Endodermal cell (in vitro differentiated cells): Measurements from ENCODE around the gene IQCH. TPM values are rescaled to one million over a fixed set of nuclear protein-coding genes. Genes with fewer than 3 reads are reported as not detected.

ENCODE experiments used
- DNase-seq: peaks from one replicate; pipeline ENCODE4 v3.0.0-alpha.2; 2017
- H3K27ac ChIP-seq: 2 replicates; pipeline ENCODE4 v1.5.1; 2013; ENCODE audit warnings: mild to moderate bottlenecking, low read depth, low read length, moderate library complexity
- H3K27me3 ChIP-seq: 2 replicates; pipeline ENCODE4 v1.6.1; 2013; ENCODE audit warnings: mild to moderate bottlenecking, low read length, moderate library complexity; ENCODE audit not compliant: insufficient read depth, control insufficient read depth, poor library complexity, severe bottlenecking
- H3K36me3 ChIP-seq: 2 replicates; pipeline ENCODE4 v1.7.0; 2013; ENCODE audit warnings: mild to moderate bottlenecking, low read length, moderate library complexity; ENCODE audit not compliant: control insufficient read depth, insufficient read depth
- H3K4me1 ChIP-seq: one replicate; pipeline ENCODE4 v1.7.0; 2013; ENCODE audit warnings: low read length; ENCODE audit not compliant: control insufficient read depth, insufficient read depth
- H3K4me3 ChIP-seq: 2 replicates; pipeline ENCODE4 v1.5.1; 2013; ENCODE audit warnings: mild to moderate bottlenecking, low read length, moderate library complexity
- H3K9ac ChIP-seq: 2 replicates; pipeline ENCODE4 v1.6.1; 2013; ENCODE audit warnings: mild to moderate bottlenecking, low read length, moderate library complexity; ENCODE audit not compliant: poor library complexity, severe bottlenecking; ENCODE audit errors: extremely low read depth
- H3K9me3 ChIP-seq: 2 replicates; pipeline ENCODE4 v1.6.1; 2013; ENCODE audit warnings: mild to moderate bottlenecking, low read length, moderate library complexity; ENCODE audit not compliant: control insufficient read depth
- H3K27ac Mint-ChIP-seq: 2 replicates; pipeline ENCODE4 v1.8.0; 2020; ENCODE audit warnings: mixed read lengths
- H3K27me3 Mint-ChIP-seq: 2 replicates; pipeline ENCODE4 v1.8.0; 2021; ENCODE audit warnings: mild to moderate bottlenecking, mixed read lengths; ENCODE audit not compliant: insufficient read depth
- H3K36me3 Mint-ChIP-seq: 2 replicates; pipeline ENCODE4 v1.8.0; 2020; ENCODE audit warnings: low read depth, mixed read lengths
- H3K4me1 Mint-ChIP-seq: 2 replicates; pipeline ENCODE4 v1.8.0; 2020; ENCODE audit warnings: mixed read lengths
- H3K4me3 Mint-ChIP-seq: 2 replicates; pipeline ENCODE4 v1.8.0; 2020; ENCODE audit warnings: mild to moderate bottlenecking, moderate library complexity, mixed read lengths
- H3K9me3 Mint-ChIP-seq: 2 replicates; pipeline ENCODE4 v1.8.0; 2020; ENCODE audit warnings: mild to moderate bottlenecking, mixed read lengths
- WGBS, 2 experiments: methylation state at CpG; one replicate each; pipeline versions ENCODE4 v1.1.5 to v1.1.7; 2013; ENCODE audit warnings: missing lambda C conversion rate in 2 of 2, mixed read lengths in 1 of 2; ENCODE audit not compliant: insufficient coverage in 1 of 2, insufficient read length in 1 of 2; 5-methylcytosine and 5-hydroxymethylcytosine counted together
- total RNA-seq, 2 donors: library from RNA; stranded (reverse); fragmentation: NEBNext Ultra II Directional in 1 of 2; extraction: Animal tissue kit (Norgen Biotek cat#: 25700) in 1 of 2; gene quantifications; 2 replicates in 1 of 2; 3 replicates in 1 of 2; pipeline ENCODE4 v1.2.1, GENCODE V29; 2021
- TF ChIP-seq, protein P1 (sequence below): fragments of 200-600 bp; sonication (generic); conservative IDR thresholded peaks from 2 replicates; pipeline ENCODE4 v1.5.0; 2021; ENCODE audit warnings: antibody characterized with exemption, mild to moderate bottlenecking

The IQCH gene
- total RNA-seq, 2 donors from 2014 or later: 6.2 to 12.8 TPM

DNA sequence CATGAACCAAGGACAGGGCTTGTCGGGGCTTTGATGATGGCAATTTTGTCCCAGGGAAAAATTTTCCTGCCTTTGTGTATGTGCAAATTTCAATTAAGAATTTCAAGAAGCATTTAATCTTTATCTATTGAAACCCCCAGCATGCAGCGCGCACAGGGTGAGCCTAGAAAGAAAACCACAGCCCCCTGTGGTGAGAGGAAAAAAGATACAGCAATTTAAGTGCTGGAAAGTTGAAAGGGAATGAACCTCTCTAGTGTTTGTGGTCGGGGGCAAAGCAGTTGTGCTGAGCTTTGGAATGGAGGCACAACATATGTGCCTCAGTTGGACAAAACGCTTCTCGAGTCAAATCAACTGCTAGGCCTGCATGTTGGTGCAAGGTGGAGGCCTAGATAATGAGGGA lies 154.6 kb downstream of the IQCH start:
- Mint-ChIP-seq H3K4me3 (no peak overlapping the region), H3K9me3 (no peaks in the 10 kb centered on the region), H3K4me1 (peaks cover 38% of the 10 kb centered on the region), H3K36me3 (no peaks in the 10 kb centered on the region), H3K27me3 (peaks cover 29% of the 10 kb centered on the region), H3K27ac (no peak overlapping the region)
- Histone ChIP-seq H3K27me3 (peaks cover 20% of the 10 kb centered on the region), H3K4me1 (peaks cover 3% of the 10 kb centered on the region), H3K27ac (peak overlapping the region; percentile 6), H3K4me3 (no peak overlapping the region), H3K9me3 (no peaks in the 10 kb centered on the region), H3K9ac (no peak overlapping the region), H3K36me3 (no peaks in the 10 kb centered on the region)
- TF ChIP-seq, protein P1, sequence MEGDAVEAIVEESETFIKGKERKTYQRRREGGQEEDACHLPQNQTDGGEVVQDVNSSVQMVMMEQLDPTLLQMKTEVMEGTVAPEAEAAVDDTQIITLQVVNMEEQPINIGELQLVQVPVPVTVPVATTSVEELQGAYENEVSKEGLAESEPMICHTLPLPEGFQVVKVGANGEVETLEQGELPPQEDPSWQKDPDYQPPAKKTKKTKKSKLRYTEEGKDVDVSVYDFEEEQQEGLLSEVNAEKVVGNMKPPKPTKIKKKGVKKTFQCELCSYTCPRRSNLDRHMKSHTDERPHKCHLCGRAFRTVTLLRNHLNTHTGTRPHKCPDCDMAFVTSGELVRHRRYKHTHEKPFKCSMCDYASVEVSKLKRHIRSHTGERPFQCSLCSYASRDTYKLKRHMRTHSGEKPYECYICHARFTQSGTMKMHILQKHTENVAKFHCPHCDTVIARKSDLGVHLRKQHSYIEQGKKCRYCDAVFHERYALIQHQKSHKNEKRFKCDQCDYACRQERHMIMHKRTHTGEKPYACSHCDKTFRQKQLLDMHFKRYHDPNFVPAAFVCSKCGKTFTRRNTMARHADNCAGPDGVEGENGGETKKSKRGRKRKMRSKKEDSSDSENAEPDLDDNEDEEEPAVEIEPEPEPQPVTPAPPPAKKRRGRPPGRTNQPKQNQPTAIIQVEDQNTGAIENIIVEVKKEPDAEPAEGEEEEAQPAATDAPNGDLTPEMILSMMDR: no peak
- no peak for DNase-seq
- 58 to 68% methylated on average over 4 to 6 of the region's 6 CpGs for WGBS, 2 experiments

DNA sequence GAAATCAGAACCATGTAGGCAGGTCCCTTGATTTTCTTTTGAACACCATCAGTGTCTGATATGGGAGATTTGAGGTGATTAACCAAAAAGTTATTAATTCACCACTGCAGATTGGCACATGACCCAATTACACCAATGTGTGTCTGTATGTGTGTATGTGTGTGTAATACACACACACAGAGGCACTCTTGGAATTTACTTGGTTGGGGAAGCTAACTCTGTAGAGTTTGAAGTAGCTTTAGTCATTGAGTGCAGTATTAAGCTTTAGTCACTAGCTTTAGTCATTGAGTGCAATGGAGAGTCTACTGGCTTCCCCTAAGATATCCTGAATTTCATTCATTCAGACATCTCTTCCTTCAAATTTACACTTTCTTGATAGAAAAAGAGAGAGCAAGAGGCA lies 156.9 kb downstream of the IQCH start:
- no peaks in the 10 kb centered on the region for H3K9me3 Mint-ChIP-seq
- no peak overlapping the region for H3K4me3 Mint-ChIP-seq
- Histone ChIP-seq H3K4me3 (no peak overlapping the region), H3K9ac (no peak overlapping the region), H3K9me3 (no peaks in the 10 kb centered on the region), H3K27ac (no peak overlapping the region), H3K36me3 (no peaks in the 10 kb centered on the region), H3K27me3 (peaks cover 22% of the 10 kb centered on the region), H3K4me1 (peaks cover 4% of the 10 kb centered on the region)
- H3K36me3 Mint-ChIP-seq: no peaks in the 10 kb centered on the region
- peaks cover 37% of the 10 kb centered on the region for H3K27me3 Mint-ChIP-seq
- peaks cover 36% of the 10 kb centered on the region for H3K4me1 Mint-ChIP-seq
- TF ChIP-seq, protein P1: no peak
- DNase-seq: no peak
- no peak overlapping the region for H3K27ac Mint-ChIP-seq

DNA sequence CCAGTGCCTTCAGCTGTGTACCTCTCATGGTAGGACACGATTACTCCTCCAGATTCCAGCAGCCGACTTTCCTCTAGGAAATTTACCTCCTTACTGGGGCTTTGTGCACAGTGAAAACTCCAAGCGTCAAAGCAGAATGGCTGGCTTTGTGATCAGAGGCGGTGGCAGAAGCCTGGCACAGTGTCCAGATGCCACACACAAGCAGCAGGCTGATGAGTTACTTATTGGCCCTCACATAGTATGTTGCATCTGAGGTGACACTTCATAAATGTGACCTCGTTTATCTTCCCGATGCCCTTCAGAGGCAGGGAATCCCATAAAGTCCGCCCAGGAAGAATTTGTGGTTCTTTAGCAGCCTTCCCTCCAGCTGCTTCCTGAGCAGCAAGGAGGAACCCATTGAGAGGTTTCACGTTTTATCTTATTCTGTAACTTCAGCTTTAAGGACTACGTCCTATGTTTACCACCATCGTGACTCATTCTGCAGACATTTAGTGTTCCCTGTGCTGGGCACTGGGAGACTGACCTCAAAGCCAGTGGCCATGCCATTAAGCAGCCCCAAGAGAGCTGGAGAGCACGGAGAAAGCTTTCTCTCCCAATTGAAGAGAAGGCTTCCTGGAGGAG lies 159.3 kb downstream of the IQCH start:
- Histone ChIP-seq H3K4me3 (no peak overlapping the region), H3K27me3 (peaks cover 24% of the 10 kb centered on the region), H3K27ac (no peak overlapping the region), H3K36me3 (no peaks in the 10 kb centered on the region), H3K9ac (no peak overlapping the region), H3K4me1 (peaks cover 15% of the 10 kb centered on the region), H3K9me3 (no peaks in the 10 kb centered on the region)
- TF ChIP-seq, protein P1: no peak
- H3K4me3 Mint-ChIP-seq: no peak overlapping the region
- no peaks in the 10 kb centered on the region for H3K9me3 Mint-ChIP-seq
- H3K4me1 Mint-ChIP-seq: peaks cover 23% of the 10 kb centered on the region
- WGBS, 2 experiments: 89 to 90% methylated on average over 9 to 11 of the region's 11 CpGs
- DNase-seq: no peak
- H3K27me3 Mint-ChIP-seq: peaks cover 52% of the 10 kb centered on the region
- H3K36me3 Mint-ChIP-seq: no peaks in the 10 kb centered on the region
- H3K27ac Mint-ChIP-seq: no peak overlapping the region
